Kidney glomerular epithelial cell (primary cell): ENCODE data around the gene MOB1B.
A peak's percentile ranks its signal among the peaks of the same experiment; 100 is the strongest.
"Not testable (repeated sequence)": the region's sequence is repeated elsewhere in the genome, so short reads cannot be mapped to it uniquely, and the experiment has no call there.

ENCODE experiments used
- DNase-seq: peaks from one replicate; lab custom pipeline; 2025; lab: John Stamatoyannopoulos, UW

MOB1B gene

GRCh38 chr4:70901984-70902576, at the start of gene MOB1B:
MOB1B (plus strand) TSS chr4:70902369; CDS start chr4:70902537, 168 bp downstream.
- DNase-seq: peak; percentile 58

- DNase-seq: no peak
Measured at GRCh38 chr4:70855464-70855863, 46.7 kb upstream of the MOB1B start.

GRCh38 chr4:70858454-70858853, 43.7 kb upstream of the MOB1B start:
- DNase-seq: no peak

GRCh38 chr4:70859066-70859465, 43.1 kb upstream of the MOB1B start:
- no peak for DNase-seq

GRCh38 chr4:70863099-70863790, 38.9 kb upstream of the MOB1B start:
- DNase-seq: no peak

- no peak for DNase-seq
Measured at GRCh38 chr4:70868778-70869177, 33.4 kb upstream of the MOB1B start.

GRCh38 chr4:70873216-70873615, 29.0 kb upstream of the MOB1B start:
- DNase-seq: no peak

- no peak for DNase-seq
Measured at GRCh38 chr4:70874268-70875156, 27.7 kb upstream of the MOB1B start.

- DNase-seq: no peak
Measured at GRCh38 chr4:70877556-70877955, 24.6 kb upstream of the MOB1B start.

GRCh38 chr4:70880739-70881138, 21.4 kb upstream of the MOB1B start:
- no peak for DNase-seq

GRCh38 chr4:70885174-70885573, 17.0 kb upstream of the MOB1B start:
- DNase-seq: no peak

- no peak for DNase-seq
Measured at GRCh38 chr4:70892086-70892769, 9.9 kb upstream of the MOB1B start.

GRCh38 chr4:70893790-70894189, 8.4 kb upstream of the MOB1B start:
- no peak for DNase-seq

GRCh38 chr4:70895405-70895804, 6.8 kb upstream of the MOB1B start:
- DNase-seq: no peak

GRCh38 chr4:70895811-70896491, 6.2 kb upstream of the MOB1B start:
- peak; percentile 40 for DNase-seq

- not testable (repeated sequence) for DNase-seq
Measured at GRCh38 chr4:70898581-70898980, 3.6 kb upstream of the MOB1B start.

GRCh38 chr4:70901607-70901983, 574 bp upstream of the MOB1B start:
- DNase-seq: no peak

GRCh38 chr4:70902577-70903290, 565 bp downstream of the MOB1B start:
- DNase-seq: peak; percentile 47

GRCh38 chr4:70903291-70903603, 1.1 kb downstream of the MOB1B start:
- DNase-seq: no peak

GRCh38 chr4:70908993-70909556, 6.9 kb downstream of the MOB1B start:
- DNase-seq: no peak

GRCh38 chr4:70914000-70914399, 11.8 kb downstream of the MOB1B start:
- DNase-seq: no peak
